ENCODE measurements around the gene EXOSC1. TPM values are rescaled to one million over a fixed set of nuclear protein-coding genes. Genes with fewer than 3 reads are reported as not detected.
"Not testable (repeated sequence)": the region's sequence is repeated elsewhere in the genome, so short reads cannot be mapped to it uniquely, and the experiment has no call there.

Gene EXOSC1
- total RNA-seq, 1 donor from 2014 or later = 34.2 TPM

DNA sequence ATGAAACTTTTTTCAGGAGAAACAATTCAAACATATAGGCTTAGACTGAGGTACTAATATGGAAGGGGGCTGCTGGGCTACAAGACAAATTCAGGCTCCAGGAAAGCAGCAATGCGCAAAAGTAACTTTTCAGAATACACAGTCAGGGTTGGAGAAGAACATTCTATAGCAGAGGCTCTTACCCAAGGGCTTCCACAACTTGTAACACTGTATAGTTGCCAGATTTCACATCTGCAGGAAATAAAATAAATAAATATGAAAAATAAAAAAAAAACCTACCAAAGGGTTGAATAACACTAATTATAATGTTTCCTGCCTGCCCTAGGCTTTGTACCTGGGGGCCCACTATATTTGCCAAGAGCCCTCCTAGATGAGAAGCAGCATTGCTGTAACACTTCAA is 38.1 kb upstream of the EXOSC1 start:
- TF ChIP-seq, protein P1, sequence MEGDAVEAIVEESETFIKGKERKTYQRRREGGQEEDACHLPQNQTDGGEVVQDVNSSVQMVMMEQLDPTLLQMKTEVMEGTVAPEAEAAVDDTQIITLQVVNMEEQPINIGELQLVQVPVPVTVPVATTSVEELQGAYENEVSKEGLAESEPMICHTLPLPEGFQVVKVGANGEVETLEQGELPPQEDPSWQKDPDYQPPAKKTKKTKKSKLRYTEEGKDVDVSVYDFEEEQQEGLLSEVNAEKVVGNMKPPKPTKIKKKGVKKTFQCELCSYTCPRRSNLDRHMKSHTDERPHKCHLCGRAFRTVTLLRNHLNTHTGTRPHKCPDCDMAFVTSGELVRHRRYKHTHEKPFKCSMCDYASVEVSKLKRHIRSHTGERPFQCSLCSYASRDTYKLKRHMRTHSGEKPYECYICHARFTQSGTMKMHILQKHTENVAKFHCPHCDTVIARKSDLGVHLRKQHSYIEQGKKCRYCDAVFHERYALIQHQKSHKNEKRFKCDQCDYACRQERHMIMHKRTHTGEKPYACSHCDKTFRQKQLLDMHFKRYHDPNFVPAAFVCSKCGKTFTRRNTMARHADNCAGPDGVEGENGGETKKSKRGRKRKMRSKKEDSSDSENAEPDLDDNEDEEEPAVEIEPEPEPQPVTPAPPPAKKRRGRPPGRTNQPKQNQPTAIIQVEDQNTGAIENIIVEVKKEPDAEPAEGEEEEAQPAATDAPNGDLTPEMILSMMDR (IDR thresholded peaks at IDR 0.05; ENCODE audit: insufficient read depth, low read length, severe bottlenecking) = no peak
- no peak for FAIRE-seq
- DNase-seq (ENCODE audit: low read depth) = no peak
- H3K36me3 ChIP-seq (ENCODE audit: control insufficient read depth, insufficient read depth, low read length) = peaks cover 7% of the 10 kb centered on the region
- no peak overlapping the region for H3K4me3 ChIP-seq (ENCODE audit: low read depth, low read length)
- H3K27me3 ChIP-seq (ENCODE audit: control insufficient read depth, insufficient read depth, low read length) = no peaks in the 10 kb centered on the region

DNA sequence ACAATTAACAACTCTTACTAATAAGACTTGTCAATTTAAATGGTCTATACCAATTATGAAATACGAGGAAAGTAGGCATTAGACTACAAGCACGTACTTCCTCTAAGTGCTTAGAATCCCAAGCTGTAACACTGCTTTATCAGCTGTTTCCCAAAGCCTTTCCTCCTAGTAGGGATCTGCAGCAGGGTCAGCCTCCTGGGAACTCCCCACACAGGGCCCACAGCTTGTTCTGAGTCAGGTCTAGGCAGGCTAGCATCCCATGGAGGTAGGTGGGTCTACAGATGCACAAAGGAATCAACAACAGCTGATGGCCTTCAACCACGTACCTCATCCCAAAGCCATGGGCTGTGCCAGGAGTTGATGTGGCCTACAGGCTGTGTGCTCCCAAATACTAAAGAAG is 37.7 kb upstream of the EXOSC1 start:
- TF ChIP-seq, protein P1 (IDR thresholded peaks at IDR 0.05; ENCODE audit: insufficient read depth, low read length, severe bottlenecking) = no peak
- Histone ChIP-seq H3K36me3 (ENCODE audit: control insufficient read depth, insufficient read depth, low read length) (peaks cover 7% of the 10 kb centered on the region), H3K4me3 (ENCODE audit: low read depth, low read length) (no peak overlapping the region), H3K27me3 (ENCODE audit: control insufficient read depth, insufficient read depth, low read length) (no peaks in the 10 kb centered on the region)
- FAIRE-seq (no peak), DNase-seq (ENCODE audit: low read depth) (peak; percentile 33)

- DNase-seq (ENCODE audit: low read depth) = no peak
- no peak overlapping the region for H3K4me3 ChIP-seq (ENCODE audit: low read depth, low read length)
- H3K27me3 ChIP-seq (ENCODE audit: control insufficient read depth, insufficient read depth, low read length) = no peaks in the 10 kb centered on the region
- FAIRE-seq = no peak
- H3K36me3 ChIP-seq (ENCODE audit: control insufficient read depth, insufficient read depth, low read length) = peaks cover 14% of the 10 kb centered on the region
- TF ChIP-seq, protein P1 (IDR thresholded peaks at IDR 0.05; ENCODE audit: insufficient read depth, low read length, severe bottlenecking) = no peak
These were observed 36.6 kb upstream of the EXOSC1 start for GRCh38 chr10:97482381-97482780.

DNA sequence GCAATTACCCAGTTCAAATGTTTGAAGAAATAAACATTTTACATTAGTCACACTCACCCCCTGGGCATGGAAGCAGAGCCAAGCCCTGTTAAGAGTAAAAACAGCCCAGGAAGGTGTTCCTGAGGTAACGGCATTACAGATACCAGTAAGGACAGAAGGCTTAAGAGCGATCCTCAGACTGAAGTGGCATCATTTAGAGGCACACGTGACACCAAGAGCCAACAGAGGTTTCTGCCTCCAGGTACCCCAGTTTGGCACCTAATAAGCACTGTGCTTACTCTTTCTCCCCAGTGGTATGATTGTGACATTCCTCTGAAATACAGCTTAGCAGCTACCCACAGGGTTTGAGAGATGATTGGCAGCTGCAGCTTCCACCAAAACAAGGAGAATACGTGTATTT is 35.3 kb upstream of the EXOSC1 start:
- FAIRE-seq = no peak
- Histone ChIP-seq H3K4me3 (ENCODE audit: low read depth, low read length) (no peak overlapping the region), H3K27me3 (ENCODE audit: control insufficient read depth, insufficient read depth, low read length) (no peaks in the 10 kb centered on the region), H3K36me3 (ENCODE audit: control insufficient read depth, insufficient read depth, low read length) (peaks cover 23% of the 10 kb centered on the region)
- TF ChIP-seq, protein P1 (IDR thresholded peaks at IDR 0.05; ENCODE audit: insufficient read depth, low read length, severe bottlenecking) = no peak
- DNase-seq (ENCODE audit: low read depth) = peak; percentile 81

DNA sequence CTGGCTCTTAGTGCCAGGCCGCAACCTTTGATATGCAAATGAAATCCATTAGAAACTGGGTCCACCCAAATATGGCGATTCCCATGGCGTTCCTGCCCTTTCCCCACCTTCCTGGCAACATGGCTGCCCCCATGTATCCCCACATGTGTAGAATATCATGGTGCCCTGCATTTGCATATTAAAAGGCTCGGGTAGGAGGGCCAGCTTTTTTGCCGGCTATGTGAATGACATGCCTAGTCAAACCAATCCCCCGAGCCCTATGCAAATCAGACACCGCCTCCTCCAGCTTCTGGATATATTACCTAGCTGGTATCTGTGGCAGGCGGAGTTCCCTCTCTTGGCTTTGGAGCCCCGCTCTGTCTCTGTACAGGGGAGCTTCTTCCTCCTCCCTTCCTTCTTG is 34.1 kb upstream of the EXOSC1 start:
- no peak overlapping the region for H3K4me3 ChIP-seq (ENCODE audit: low read depth, low read length)
- TF ChIP-seq, protein P1 (IDR thresholded peaks at IDR 0.05; ENCODE audit: insufficient read depth, low read length, severe bottlenecking) = no peak
- FAIRE-seq (no peak), DNase-seq (ENCODE audit: low read depth) (peak; percentile 27)
- peaks cover 23% of the 10 kb centered on the region for H3K36me3 ChIP-seq (ENCODE audit: control insufficient read depth, insufficient read depth, low read length)
- no peaks in the 10 kb centered on the region for H3K27me3 ChIP-seq (ENCODE audit: control insufficient read depth, insufficient read depth, low read length)

GRCh38 chr10:97479410-97479809 is 33.6 kb upstream of the EXOSC1 start:
- peaks cover 23% of the 10 kb centered on the region for H3K36me3 ChIP-seq (ENCODE audit: control insufficient read depth, insufficient read depth, low read length)
- not testable (repeated sequence) for H3K4me3 ChIP-seq (ENCODE audit: low read depth, low read length); H3K27me3 ChIP-seq (ENCODE audit: control insufficient read depth, insufficient read depth, low read length); FAIRE-seq
- peak; percentile 83 for DNase-seq (ENCODE audit: low read depth)

Data from bronchial epithelial cell (primary cell).